Tibial nerve (tissue), 4 donors: Measurements from ENCODE around the gene COL1A1. TPM values are rescaled to one million over a fixed set of nuclear protein-coding genes. Genes with fewer than 3 reads are reported as not detected.

ENCODE experiments used
- DNase-seq, 2 donors: peaks; one replicate each; pipeline ENCODE4 v3.0.0-alpha.2; 2019; ENCODE audit warnings: low spot score in 2 of 2
- H3K27ac ChIP-seq, 4 donors: fragments of 200-600 bp; sonication (generic) in 3 of 4; one replicate each; pipeline ENCODE4 v1.5.1; 2017 to 2019; ENCODE audit warnings: mild to moderate bottlenecking in 1 of 4
- H3K27me3 ChIP-seq, 2 donors: fragments of 200-600 bp; sonication (generic) in 1 of 2; one replicate each; pipeline versions ENCODE4 v1.5.1 to v1.6.0; 2017 to 2019
- H3K36me3 ChIP-seq, 3 donors: fragments of 200-600 bp; sonication (generic); one replicate each; pipeline ENCODE4 v1.5.1; 2018 to 2019
- H3K4me1 ChIP-seq, 4 donors: fragments of 200-600 bp; sonication (generic) in 3 of 4; one replicate each; pipeline ENCODE4 v1.5.1; 2017 to 2019
- H3K4me3 ChIP-seq, 4 donors: fragments of 200-600 bp; sonication (generic) in 3 of 4; one replicate each; pipeline ENCODE4 v1.5.1; 2017 to 2019; ENCODE audit warnings: mild to moderate bottlenecking in 1 of 4, moderate library complexity in 1 of 4
- H3K9me3 ChIP-seq, 4 donors: fragments of 200-600 bp; sonication (generic) in 3 of 4; one replicate each; pipeline ENCODE4 v1.5.1; 2017 to 2019
- EP300 ChIP-seq, 2 donors: sonication (generic); formaldehyde crosslinking; IDR thresholded peaks; one replicate each; pipeline ENCODE4 v1.6.1; 2017; ENCODE audit warnings: antibody characterized with exemption in 2 of 2, mild to moderate bottlenecking in 1 of 2
- POLR2A ChIP-seq, 2 donors: fragments of 450-650 bp; IDR thresholded peaks; one replicate each; pipeline ENCODE4 v1.6.1; 2017; ENCODE audit warnings: antibody characterized with exemption in 2 of 2, mild to moderate bottlenecking in 2 of 2, moderate library complexity in 2 of 2
- WGBS, 2 donors: methylation state at CpG; one replicate each; pipeline ENCODE4 v1.1.5; 2018; 5-methylcytosine and 5-hydroxymethylcytosine counted together
- total RNA-seq, 4 donors: library from RNA; depleted of rRNA; stranded (reverse); fragments of >200 nt; gene quantifications; one replicate each; pipeline ENCODE4 v1.1.0, GENCODE V29; 2016
- TF ChIP-seq, protein P1 (sequence below), 5 experiments: fragments of 200-600 bp in 3 of 5; fragments of 450-650 bp in 2 of 5; sonication (generic) in 3 of 5; IDR thresholded peaks; one replicate each; pipeline ENCODE4 v1.5.1; 2016 to 2019; ENCODE audit warnings: antibody characterized with exemption in 5 of 5, mild to moderate bottlenecking in 3 of 5, moderate library complexity in 2 of 5

Gene COL1A1
- total RNA-seq, 4 donors from 2014 or later = 31.5 to 185 (median 73.0) TPM

DNA sequence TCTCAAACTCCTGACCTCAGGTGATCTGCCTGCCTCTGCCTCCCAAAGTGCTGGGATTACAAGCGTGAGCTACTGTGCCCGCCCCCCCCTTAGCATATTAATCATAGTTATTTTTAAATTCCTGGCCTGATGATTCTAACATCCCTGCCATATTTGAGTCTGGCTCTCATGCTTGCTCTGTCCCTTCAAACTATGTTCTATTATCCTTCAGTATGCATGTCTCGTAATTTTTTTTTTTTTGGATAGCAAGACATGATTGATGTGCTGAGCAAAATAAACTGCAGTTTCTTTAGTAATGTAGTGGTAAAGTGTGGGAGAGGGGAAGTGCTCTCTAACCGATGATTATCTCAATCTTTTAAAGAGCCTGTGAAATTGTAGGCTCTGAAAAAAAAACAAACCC lies 38.5 kb upstream of the COL1A1 start:
- H3K27ac ChIP-seq = no peak overlapping the region
- no peak for DNase-seq

DNA sequence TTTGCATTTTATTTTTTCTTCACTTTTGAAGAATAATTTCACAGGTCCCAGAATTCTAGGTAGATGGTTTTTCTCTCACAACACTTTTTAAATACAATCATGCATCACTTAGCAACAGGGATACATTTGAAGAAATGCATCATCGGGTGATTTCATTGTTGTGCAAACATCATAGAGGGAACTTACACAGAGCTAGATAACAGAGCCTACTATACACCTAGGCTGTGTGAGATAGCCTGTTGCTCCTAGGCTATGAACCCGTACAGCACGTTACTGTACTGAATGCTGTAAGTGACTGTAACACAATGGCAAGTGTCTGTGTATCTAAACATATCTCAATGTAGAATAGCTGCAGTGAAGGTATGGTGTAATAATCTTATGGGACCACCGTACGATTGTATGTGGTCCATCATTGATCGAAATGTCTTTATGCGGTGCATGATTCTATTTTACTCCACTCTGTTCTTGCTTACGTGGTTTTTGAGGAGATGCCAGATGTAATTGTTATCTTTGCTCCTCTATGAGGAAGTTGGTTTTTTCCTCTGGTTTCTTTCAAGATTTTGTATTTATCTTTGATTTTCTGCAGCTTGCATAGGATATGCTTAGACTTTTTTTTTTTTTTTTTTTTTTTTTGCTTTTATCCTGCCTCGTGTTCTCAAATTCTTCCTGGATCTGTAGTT lies 37.3 kb upstream of the COL1A1 start:
- no peaks in the 10 kb centered on the region for H3K27me3 ChIP-seq
- TF ChIP-seq POLR2A (IDR thresholded peaks at IDR 0.05) (no peak), EP300 (IDR thresholded peaks at IDR 0.05) (no peak)
- TF ChIP-seq, protein P1, sequence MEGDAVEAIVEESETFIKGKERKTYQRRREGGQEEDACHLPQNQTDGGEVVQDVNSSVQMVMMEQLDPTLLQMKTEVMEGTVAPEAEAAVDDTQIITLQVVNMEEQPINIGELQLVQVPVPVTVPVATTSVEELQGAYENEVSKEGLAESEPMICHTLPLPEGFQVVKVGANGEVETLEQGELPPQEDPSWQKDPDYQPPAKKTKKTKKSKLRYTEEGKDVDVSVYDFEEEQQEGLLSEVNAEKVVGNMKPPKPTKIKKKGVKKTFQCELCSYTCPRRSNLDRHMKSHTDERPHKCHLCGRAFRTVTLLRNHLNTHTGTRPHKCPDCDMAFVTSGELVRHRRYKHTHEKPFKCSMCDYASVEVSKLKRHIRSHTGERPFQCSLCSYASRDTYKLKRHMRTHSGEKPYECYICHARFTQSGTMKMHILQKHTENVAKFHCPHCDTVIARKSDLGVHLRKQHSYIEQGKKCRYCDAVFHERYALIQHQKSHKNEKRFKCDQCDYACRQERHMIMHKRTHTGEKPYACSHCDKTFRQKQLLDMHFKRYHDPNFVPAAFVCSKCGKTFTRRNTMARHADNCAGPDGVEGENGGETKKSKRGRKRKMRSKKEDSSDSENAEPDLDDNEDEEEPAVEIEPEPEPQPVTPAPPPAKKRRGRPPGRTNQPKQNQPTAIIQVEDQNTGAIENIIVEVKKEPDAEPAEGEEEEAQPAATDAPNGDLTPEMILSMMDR (IDR thresholded peaks at IDR 0.05) = no peak

More for the DNA sequence above, 38.5 kb upstream of the COL1A1 start:
- Histone ChIP-seq H3K27me3 (no peaks in the 10 kb centered on the region), H3K36me3 (no peaks in the 10 kb centered on the region), H3K9me3 (peaks cover 0 to under 1% (median 0%) of the 10 kb centered on the region in 4 donors), H3K4me1 (no peaks in the 10 kb centered on the region), H3K4me3 (no peak overlapping the region)
- WGBS, 2 donors = 42 to 53% methylated on average over 4 of the region's 4 CpGs
- no peak for TF ChIP-seq POLR2A (IDR thresholded peaks at IDR 0.05)
- TF ChIP-seq EP300 (IDR thresholded peaks at IDR 0.05) = no peak
- TF ChIP-seq, protein P1 (IDR thresholded peaks at IDR 0.05) = no peak

DNA sequence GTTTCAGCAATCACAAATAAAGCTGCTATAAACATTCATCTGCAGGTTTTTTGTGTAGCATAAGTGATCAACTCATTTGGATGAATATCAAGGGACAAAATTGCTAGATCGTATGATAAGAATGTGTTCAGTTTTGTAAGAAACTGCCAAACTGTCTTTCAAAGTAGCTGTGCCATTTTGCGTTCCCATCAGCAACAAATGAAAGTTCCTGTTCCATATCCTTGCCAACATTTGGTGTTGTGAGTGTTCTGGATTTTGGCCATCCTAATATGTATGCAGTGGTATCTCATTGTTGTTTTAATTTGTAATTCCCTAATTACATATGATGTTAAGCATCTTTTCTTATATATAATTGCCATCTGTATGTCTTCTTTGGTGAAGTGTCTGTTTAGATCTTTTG lies 36.5 kb upstream of the COL1A1 start:
- Histone ChIP-seq H3K27me3 (no peaks in the 10 kb centered on the region), H3K27ac (no peak overlapping the region), H3K4me1 (no peaks in the 10 kb centered on the region), H3K4me3 (no peak overlapping the region), H3K36me3 (no peaks in the 10 kb centered on the region), H3K9me3 (peaks cover 0 to 6% (median 0%) of the 10 kb centered on the region in 4 donors)
- TF ChIP-seq, protein P1 (IDR thresholded peaks at IDR 0.05) = no peak
- no peak for TF ChIP-seq EP300 (IDR thresholded peaks at IDR 0.05)
- TF ChIP-seq POLR2A (IDR thresholded peaks at IDR 0.05) = no peak
- 36 to 42% methylated on average over 2 of the region's 2 CpGs for WGBS, 2 donors
- DNase-seq = no peak

More for the DNA sequence above, 37.3 kb upstream of the COL1A1 start:
- Histone ChIP-seq H3K27ac (no peak overlapping the region), H3K4me1 (no peaks in the 10 kb centered on the region), H3K9me3 (peaks cover 0 to 6% (median 0%) of the 10 kb centered on the region in 4 donors), H3K4me3 (no peak overlapping the region), H3K36me3 (no peaks in the 10 kb centered on the region)
- 61 to 67% methylated on average over 9 of the region's 9 CpGs for whole genome bisulfite sequencing, 2 donors
- no peak for DNase-seq

DNA sequence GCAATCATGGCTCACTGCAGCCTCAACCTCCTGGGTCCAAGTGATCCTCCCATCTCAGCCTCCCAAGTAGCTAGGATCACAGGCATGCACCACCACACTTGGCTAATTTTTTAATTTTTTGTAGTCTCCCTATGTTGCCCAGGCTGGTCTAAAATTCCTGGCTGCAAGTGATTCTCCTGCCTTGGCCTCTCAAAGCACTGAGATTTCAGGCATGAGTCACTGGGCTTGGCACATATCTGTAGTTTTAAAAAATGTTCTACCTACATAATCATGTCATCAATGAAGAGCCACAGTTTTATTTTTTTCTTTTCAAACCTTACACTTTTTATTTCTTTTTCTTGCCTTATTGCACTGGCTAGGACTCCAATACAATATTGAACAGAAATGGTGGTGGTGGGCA lies 33.1 kb upstream of the COL1A1 start:
- Histone ChIP-seq H3K27ac (no peak overlapping the region), H3K4me1 (no peaks in the 10 kb centered on the region), H3K9me3 (peaks cover 0 to 6% (median 0%) of the 10 kb centered on the region in 4 donors), H3K27me3 (no peaks in the 10 kb centered on the region), H3K4me3 (no peak overlapping the region), H3K36me3 (no peaks in the 10 kb centered on the region)
- TF ChIP-seq EP300 (IDR thresholded peaks at IDR 0.05) (no peak), POLR2A (IDR thresholded peaks at IDR 0.05) (no peak)
- TF ChIP-seq, protein P1 (IDR thresholded peaks at IDR 0.05) = no peak
- DNase-seq = no peak

DNA sequence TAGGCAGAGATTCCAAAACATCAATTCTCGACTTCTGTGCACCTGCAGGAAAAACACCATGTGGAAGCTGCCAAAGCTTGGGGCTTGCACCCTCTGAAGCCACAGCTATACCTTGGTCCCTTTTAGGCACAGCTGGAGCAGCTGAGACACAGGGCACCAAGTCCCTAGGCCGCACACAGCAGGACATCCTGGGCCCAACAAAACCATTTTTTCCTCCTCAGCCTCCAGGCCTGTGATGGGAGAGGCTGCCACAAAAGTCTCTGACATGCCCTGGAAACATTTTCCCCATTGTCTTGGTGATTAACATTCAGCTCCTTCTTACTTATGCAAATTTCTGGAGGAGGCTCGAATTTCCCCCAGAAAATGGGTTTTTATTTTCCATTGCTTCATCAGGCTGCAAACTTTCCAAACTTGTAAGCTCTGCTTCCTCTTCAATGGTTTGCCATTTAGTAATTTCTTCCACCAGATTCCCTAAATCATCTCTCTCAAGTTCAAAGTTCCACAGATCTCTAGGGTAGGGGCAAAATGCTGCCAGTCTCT lies 24.3 kb upstream of the COL1A1 start:
- WGBS, 2 donors = 62 to 89% methylated on average over 3 of the region's 3 CpGs

More for the DNA sequence above, 24.3 kb upstream of the COL1A1 start:
- Histone ChIP-seq H3K27me3 (no peaks in the 10 kb centered on the region), H3K4me1 (peaks cover 0 to 23% (median 19%) of the 10 kb centered on the region in 4 donors), H3K9me3 (peaks cover 0 to 18% (median 0%) of the 10 kb centered on the region in 4 donors), H3K4me3 (no peak overlapping the region), H3K36me3 (no peaks in the 10 kb centered on the region), H3K27ac (no peak overlapping the region)
- DNase-seq = no peak
- TF ChIP-seq POLR2A (IDR thresholded peaks at IDR 0.05) (no peak), EP300 (IDR thresholded peaks at IDR 0.05) (no peak)
- TF ChIP-seq, protein P1 (IDR thresholded peaks at IDR 0.05) = no peak
